NCI-H1930 (cell line): ENCODE data around the gene EPC1.
"Not testable (repeated sequence)": the region's sequence is repeated elsewhere in the genome, so short reads cannot be mapped to it uniquely, and the experiment has no call there.

Experiments used
- DNase-seq, 2 experiments: peaks; one replicate each; lab custom pipeline; 2025; lab: John Stamatoyannopoulos, UW

Gene EPC1

GRCh38 chr10:32372000-32372875, 25.3 kb upstream of the EPC1 start:
- DNase-seq = no peak

GRCh38 chr10:32371101-32371500, 24.1 kb upstream of the EPC1 start:
- no peak for DNase-seq

GRCh38 chr10:32367793-32368453, 21.0 kb upstream of the EPC1 start:
- DNase-seq = peak in 1 of 2 experiments; percentile 11

- no peak for DNase-seq
These were observed 19.6 kb upstream of the EPC1 start for GRCh38 chr10:32366588-32366987.

GRCh38 chr10:32366111-32366510, 19.2 kb upstream of the EPC1 start:
- no peak for DNase-seq

GRCh38 chr10:32365404-32365803, 18.4 kb upstream of the EPC1 start:
- DNase-seq = not testable (repeated sequence)

- no peak for DNase-seq
These were observed 15.6 kb upstream of the EPC1 start for GRCh38 chr10:32362571-32362970.

GRCh38 chr10:32360884-32361283, 13.9 kb upstream of the EPC1 start:
- DNase-seq = no peak

- DNase-seq = no peak
These were observed 13.3 kb upstream of the EPC1 start for GRCh38 chr10:32360241-32360640.

- DNase-seq = no peak
These were observed 10.2 kb upstream of the EPC1 start for GRCh38 chr10:32357056-32357735.

- not testable (repeated sequence) for DNase-seq
These were observed 7.7 kb upstream of the EPC1 start for GRCh38 chr10:32354690-32355089.

- DNase-seq = no peak
These were observed 3.9 kb upstream of the EPC1 start for GRCh38 chr10:32350811-32351350.

- DNase-seq = no peak
These were observed 3.2 kb upstream of the EPC1 start for GRCh38 chr10:32349968-32350738.

- no peak for DNase-seq
These were observed 2.2 kb upstream of the EPC1 start for GRCh38 chr10:32349199-32349585.

- DNase-seq = no peak
These were observed 1.6 kb upstream of the EPC1 start for GRCh38 chr10:32348297-32349198.

- DNase-seq = no peak
These were observed 535 bp upstream of the EPC1 start for GRCh38 chr10:32347363-32348022.

GRCh38 chr10:32346134-32346550, 816 bp downstream of the EPC1 start:
- peak; percentile 44 to 65 for DNase-seq

GRCh38 chr10:32341596-32341995, 5.4 kb downstream of the EPC1 start:
- DNase-seq = no peak

- no peak for DNase-seq
These were observed 6.3 kb downstream of the EPC1 start for GRCh38 chr10:32340596-32341180.

- DNase-seq = no peak
These were observed 8.7 kb downstream of the EPC1 start for GRCh38 chr10:32338262-32338661.
